Bronchial epithelial cell (primary cell): ENCODE results near the gene ZDHHC21. TPM values are rescaled to one million over a fixed set of nuclear protein-coding genes. Genes with fewer than 3 reads are reported as not detected.

Experiments used
- DNase-seq: peaks from one replicate; pipeline ENCODE4 v3.0.0-alpha.2; 2010; ENCODE audit warnings: low read depth
- FAIRE-seq: peaks from 2 replicates; lab custom pipeline; 2011; peaks lifted over from hg19 to GRCh38; lab: Jason Lieb, UNC
- H3K27me3 ChIP-seq: 2 replicates; pipeline ENCODE4 v1.5.1; 2011; ENCODE audit warnings: low read length; ENCODE audit not compliant: control insufficient read depth, insufficient read depth
- H3K36me3 ChIP-seq: 2 replicates; pipeline ENCODE4 v1.5.1; 2011; ENCODE audit warnings: low read length; ENCODE audit not compliant: control insufficient read depth, insufficient read depth
- H3K4me3 ChIP-seq: 2 replicates; pipeline ENCODE4 v1.5.1; 2011; ENCODE audit warnings: mild to moderate bottlenecking, low read depth, low read length, control low read depth
- total RNA-seq: library from RNA; depleted of rRNA; stranded (reverse); fragments of >200 nt; gene quantifications from 2 replicates; pipeline ENCODE4 v1.2.1, GENCODE V29; 2014
- TF ChIP-seq, protein P1 (sequence below): IDR thresholded peaks from 2 replicates; pipeline ENCODE4 v1.5.1; 2011; ENCODE audit warnings: mild to moderate bottlenecking, moderate library complexity, low read length, control low read depth, inconsistent platforms; ENCODE audit not compliant: insufficient read depth, severe bottlenecking

The ZDHHC21 gene
- total RNA-seq, 1 donor from 2014 or later, result 8.4 TPM

DNA sequence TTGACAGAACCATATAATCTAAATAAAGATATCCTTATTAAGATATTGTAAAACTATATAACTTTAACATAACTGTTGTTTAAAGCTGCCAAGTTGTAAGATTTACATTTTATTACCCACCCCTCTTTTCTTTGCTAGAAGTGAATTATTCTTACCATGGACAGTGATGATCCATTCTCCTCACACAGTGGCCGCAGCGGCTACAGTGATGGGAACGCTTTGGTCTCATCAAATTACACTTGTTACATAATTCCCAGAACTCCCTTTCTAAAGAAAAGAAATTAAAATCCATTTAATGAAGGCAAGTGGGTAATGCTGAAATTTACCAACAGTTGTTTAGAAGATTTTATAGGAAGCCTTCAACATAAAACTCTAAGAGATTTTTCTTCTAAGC is 31.2 kb downstream of the ZDHHC21 start:
- H3K27me3 ChIP-seq, result no peaks in the 10 kb centered on the region
- H3K36me3 ChIP-seq, result no peaks in the 10 kb centered on the region
- H3K4me3 ChIP-seq, result no peak overlapping the region
- TF ChIP-seq, protein P1, sequence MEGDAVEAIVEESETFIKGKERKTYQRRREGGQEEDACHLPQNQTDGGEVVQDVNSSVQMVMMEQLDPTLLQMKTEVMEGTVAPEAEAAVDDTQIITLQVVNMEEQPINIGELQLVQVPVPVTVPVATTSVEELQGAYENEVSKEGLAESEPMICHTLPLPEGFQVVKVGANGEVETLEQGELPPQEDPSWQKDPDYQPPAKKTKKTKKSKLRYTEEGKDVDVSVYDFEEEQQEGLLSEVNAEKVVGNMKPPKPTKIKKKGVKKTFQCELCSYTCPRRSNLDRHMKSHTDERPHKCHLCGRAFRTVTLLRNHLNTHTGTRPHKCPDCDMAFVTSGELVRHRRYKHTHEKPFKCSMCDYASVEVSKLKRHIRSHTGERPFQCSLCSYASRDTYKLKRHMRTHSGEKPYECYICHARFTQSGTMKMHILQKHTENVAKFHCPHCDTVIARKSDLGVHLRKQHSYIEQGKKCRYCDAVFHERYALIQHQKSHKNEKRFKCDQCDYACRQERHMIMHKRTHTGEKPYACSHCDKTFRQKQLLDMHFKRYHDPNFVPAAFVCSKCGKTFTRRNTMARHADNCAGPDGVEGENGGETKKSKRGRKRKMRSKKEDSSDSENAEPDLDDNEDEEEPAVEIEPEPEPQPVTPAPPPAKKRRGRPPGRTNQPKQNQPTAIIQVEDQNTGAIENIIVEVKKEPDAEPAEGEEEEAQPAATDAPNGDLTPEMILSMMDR, result no peak
- DNase-seq, result no peak
- no peak for FAIRE-seq

DNA sequence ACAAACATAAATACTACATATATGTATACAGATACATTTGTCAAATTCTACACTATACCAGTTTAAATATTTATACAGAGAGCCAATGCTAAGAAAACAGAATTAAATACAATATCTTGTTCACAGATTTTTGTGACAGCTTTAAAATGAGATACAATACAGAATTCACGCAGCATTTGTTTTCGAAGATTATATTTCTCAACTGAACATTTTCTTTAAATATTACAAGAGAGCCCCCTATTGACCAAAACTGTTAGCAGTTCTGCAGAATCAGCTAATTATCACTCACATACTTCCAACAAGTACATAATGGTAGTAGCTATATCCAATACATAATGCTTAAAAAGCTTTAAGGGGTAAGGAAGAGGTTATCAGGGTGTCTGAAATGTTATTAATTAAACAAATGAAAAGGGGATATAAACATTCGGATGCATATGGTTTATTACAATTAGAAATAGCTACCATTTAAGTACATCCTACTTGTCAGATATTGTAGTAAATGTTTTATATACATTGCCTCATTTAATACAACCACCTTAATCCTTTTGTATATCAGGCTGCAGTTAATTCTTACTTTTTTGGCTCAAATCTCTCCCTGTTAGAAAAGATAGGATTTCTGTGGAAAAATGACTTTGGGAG is 31.7 kb downstream of the ZDHHC21 start:
- no peak overlapping the region for H3K4me3 ChIP-seq
- TF ChIP-seq, protein P1, result peak; percentile 30
- FAIRE-seq, result no peak
- no peaks in the 10 kb centered on the region for H3K36me3 ChIP-seq
- H3K27me3 ChIP-seq, result no peaks in the 10 kb centered on the region
- peak; percentile 39 for DNase-seq

DNA sequence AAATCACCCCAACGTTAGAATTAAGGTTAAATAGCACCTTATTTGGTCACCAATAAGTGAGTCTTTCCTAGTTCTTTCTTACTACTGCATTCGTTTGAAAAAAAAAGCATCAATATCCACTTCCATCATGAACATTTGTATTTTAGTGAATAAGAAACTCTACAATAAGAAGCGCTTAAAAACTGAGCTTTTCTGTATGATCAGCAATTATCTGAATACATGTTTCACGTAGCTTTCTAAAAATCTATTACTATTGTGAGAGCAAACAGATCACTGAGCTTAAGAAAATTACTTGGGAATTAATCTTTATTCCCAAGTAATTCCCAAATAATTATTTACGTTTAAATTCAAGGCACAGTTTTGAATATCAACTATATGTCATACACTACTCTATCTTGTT is 32.5 kb downstream of the ZDHHC21 start:
- no peak overlapping the region for H3K4me3 ChIP-seq
- DNase-seq (no peak), FAIRE-seq (no peak)
- TF ChIP-seq, protein P1, result no peak
- no peaks in the 10 kb centered on the region for H3K27me3 ChIP-seq
- no peaks in the 10 kb centered on the region for H3K36me3 ChIP-seq

DNA sequence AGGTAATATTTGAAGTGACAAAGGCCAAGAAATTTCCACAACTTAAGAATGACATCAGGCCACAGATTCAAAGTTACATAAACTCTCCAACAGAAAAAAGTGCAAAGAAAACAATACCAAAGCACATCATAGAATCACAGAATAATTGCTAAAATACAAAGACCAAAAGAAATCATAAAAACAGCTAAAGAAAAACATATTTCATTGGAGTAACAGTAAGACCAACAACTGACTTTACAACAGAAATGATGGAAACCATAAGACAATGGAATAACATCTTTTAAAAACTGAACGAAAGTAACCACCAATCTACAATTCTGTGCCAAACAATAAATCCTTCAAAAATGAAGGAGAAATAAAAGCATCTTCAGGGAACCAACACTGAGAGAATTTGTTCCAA is 38.3 kb downstream of the ZDHHC21 start:
- TF ChIP-seq, protein P1, result no peak
- FAIRE-seq (no peak), DNase-seq (no peak)
- H3K4me3 ChIP-seq, result no peak overlapping the region
- H3K27me3 ChIP-seq, result no peaks in the 10 kb centered on the region
- no peaks in the 10 kb centered on the region for H3K36me3 ChIP-seq

DNA sequence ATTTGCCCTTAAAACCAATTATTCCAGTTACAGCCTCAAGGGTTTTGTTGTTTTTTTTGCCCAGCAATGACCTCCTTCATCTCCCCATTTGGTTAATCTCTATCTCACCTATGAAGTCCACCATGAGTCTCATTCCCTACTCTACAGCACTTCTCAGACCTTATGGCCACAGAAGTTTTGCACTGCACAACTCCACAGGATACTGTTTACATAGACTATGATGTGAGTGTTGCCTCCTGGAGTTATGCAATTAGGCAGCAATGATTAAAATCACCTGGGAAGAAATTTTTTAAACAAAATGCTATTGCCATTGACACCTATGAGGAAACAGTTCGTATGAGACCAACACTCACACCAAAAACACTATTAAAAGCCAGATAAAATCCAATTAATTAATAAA is 39.7 kb downstream of the ZDHHC21 start:
- H3K27me3 ChIP-seq, result no peaks in the 10 kb centered on the region
- H3K4me3 ChIP-seq, result no peak overlapping the region
- TF ChIP-seq, protein P1, result no peak
- H3K36me3 ChIP-seq, result no peaks in the 10 kb centered on the region
- FAIRE-seq (no peak), DNase-seq (no peak)
